Adipocyte (in vitro differentiated cells): Measurements from ENCODE around the gene ZNF324.
"Not testable (repeated sequence)": the region's sequence is repeated elsewhere in the genome, so short reads cannot be mapped to it uniquely, and the experiment has no call there.

ENCODE experiments used
- DNase-seq: peaks from one replicate; pipeline ENCODE4 v3.0.0-alpha.2; 2015; ENCODE audit warnings: low read depth
- H3K27me3 ChIP-seq: replicated peaks from 2 replicates; pipeline ENCODE4 v1.7.0; 2013; ENCODE audit warnings: mild to moderate bottlenecking, low read length, moderate library complexity; ENCODE audit not compliant: control insufficient read depth, insufficient read depth
- H3K36me3 ChIP-seq: 2 replicates; pipeline ENCODE4 v1.7.0; 2013; ENCODE audit warnings: low read length, mild to moderate bottlenecking, moderate library complexity; ENCODE audit not compliant: control insufficient read depth, insufficient read depth, severe bottlenecking
- H3K4me1 ChIP-seq: 2 replicates; pipeline ENCODE4 v1.7.0; 2013; ENCODE audit warnings: mild to moderate bottlenecking, low read length, moderate library complexity; ENCODE audit not compliant: control insufficient read depth, insufficient read depth
- H3K4me3 ChIP-seq: 2 replicates; pipeline ENCODE4 v1.7.0; 2013; ENCODE audit warnings: mild to moderate bottlenecking, low read length, moderate library complexity
- H3K9ac ChIP-seq: 2 replicates; pipeline ENCODE4 v1.7.0; 2013; ENCODE audit warnings: mild to moderate bottlenecking, low read length, moderate library complexity
- H3K9me3 ChIP-seq: 2 replicates; pipeline ENCODE4 v1.7.0; 2013; ENCODE audit warnings: mild to moderate bottlenecking, low read length, moderate library complexity; ENCODE audit not compliant: control insufficient read depth

The ZNF324 gene

GRCh38 chr19:58480831-58481230, 14.0 kb downstream of the ZNF324 start:
- peaks cover 8% of the 10 kb centered on the region for H3K36me3 ChIP-seq
- H3K9me3 ChIP-seq = no peaks in the 10 kb centered on the region
- no peak for DNase-seq
- no peak overlapping the region for H3K9ac ChIP-seq
- peaks cover 10% of the 10 kb centered on the region for H3K4me1 ChIP-seq
- no peak overlapping the region for H3K4me3 ChIP-seq
- no peaks in the 10 kb centered on the region for H3K27me3 ChIP-seq

GRCh38 chr19:58482372-58482771, 15.5 kb downstream of the ZNF324 start:
- no peak overlapping the region for H3K4me3 ChIP-seq
- H3K4me1 ChIP-seq = no peaks in the 10 kb centered on the region
- no peak for DNase-seq
- H3K9me3 ChIP-seq = no peaks in the 10 kb centered on the region
- H3K9ac ChIP-seq = no peak overlapping the region
- H3K27me3 ChIP-seq = no peaks in the 10 kb centered on the region
- peaks cover 8% of the 10 kb centered on the region for H3K36me3 ChIP-seq

GRCh38 chr19:58483776-58484175, 16.9 kb downstream of the ZNF324 start:
- Histone ChIP-seq H3K9ac (no peak overlapping the region), H3K4me3 (no peak overlapping the region), H3K36me3 (peaks cover 8% of the 10 kb centered on the region), H3K27me3 (no peaks in the 10 kb centered on the region), H3K4me1 (no peaks in the 10 kb centered on the region), H3K9me3 (no peaks in the 10 kb centered on the region)
- no peak for DNase-seq

GRCh38 chr19:58484349-58484748, 17.5 kb downstream of the ZNF324 start:
- H3K27me3 ChIP-seq, H3K9me3 ChIP-seq, H3K36me3 ChIP-seq, H3K4me3 ChIP-seq, DNase-seq, H3K9ac ChIP-seq, H3K4me1 ChIP-seq: not testable (repeated sequence)

- Histone ChIP-seq H3K9me3 (no peaks in the 10 kb centered on the region), H3K4me3 (no peak overlapping the region), H3K9ac (no peak overlapping the region), H3K36me3 (no peaks in the 10 kb centered on the region), H3K27me3 (no peaks in the 10 kb centered on the region), H3K4me1 (no peaks in the 10 kb centered on the region)
- no peak for DNase-seq
These were observed 24.5 kb downstream of the ZNF324 start for GRCh38 chr19:58491393-58491792.

- Histone ChIP-seq H3K4me3 (no peak overlapping the region), H3K36me3 (no peaks in the 10 kb centered on the region), H3K4me1 (no peaks in the 10 kb centered on the region), H3K9ac (no peak overlapping the region), H3K27me3 (no peaks in the 10 kb centered on the region), H3K9me3 (no peaks in the 10 kb centered on the region)
- DNase-seq = no peak
These were observed 25.4 kb downstream of the ZNF324 start for GRCh38 chr19:58492265-58492664.

- no peak for DNase-seq
- H3K9ac ChIP-seq = no peak overlapping the region
These were observed 30.8 kb downstream of the ZNF324 start for GRCh38 chr19:58497634-58498170.

GRCh38 chr19:58498316-58499020, 31.6 kb downstream of the ZNF324 start:
- Histone ChIP-seq H3K9me3 (no peaks in the 10 kb centered on the region), H3K4me3 (peak overlapping the region; percentile 83), H3K36me3 (no peaks in the 10 kb centered on the region), H3K27me3 (no peaks in the 10 kb centered on the region), H3K9ac (peak overlapping the region; percentile 77), H3K4me1 (peaks cover 16% of the 10 kb centered on the region)
- DNase-seq = no peak

More at GRCh38 chr19:58497634-58498170, 30.8 kb downstream of the ZNF324 start:
- Histone ChIP-seq H3K4me1 (peaks cover 16% of the 10 kb centered on the region), H3K4me3 (no peak overlapping the region), H3K36me3 (no peaks in the 10 kb centered on the region), H3K9me3 (no peaks in the 10 kb centered on the region), H3K27me3 (no peaks in the 10 kb centered on the region)

GRCh38 chr19:58499021-58499927, 32.4 kb downstream of the ZNF324 start:
- peak overlapping the region; percentile 89 for H3K9ac ChIP-seq
- H3K4me3 ChIP-seq = peak overlapping the region; percentile 91
- peaks cover 16% of the 10 kb centered on the region for H3K4me1 ChIP-seq
- H3K9me3 ChIP-seq = no peaks in the 10 kb centered on the region
- no peaks in the 10 kb centered on the region for H3K27me3 ChIP-seq
- H3K36me3 ChIP-seq = no peaks in the 10 kb centered on the region
- DNase-seq = peak; percentile 100

GRCh38 chr19:58500242-58500641, 33.4 kb downstream of the ZNF324 start:
- Histone ChIP-seq H3K9ac (peak overlapping the region; percentile 89), H3K4me1 (peaks cover 16% of the 10 kb centered on the region), H3K27me3 (no peaks in the 10 kb centered on the region), H3K9me3 (no peaks in the 10 kb centered on the region), H3K36me3 (no peaks in the 10 kb centered on the region), H3K4me3 (peak overlapping the region; percentile 91)
- DNase-seq = no peak

GRCh38 chr19:58507602-58508223, 40.8 kb downstream of the ZNF324 start:
- H3K9me3 ChIP-seq, H3K4me3 ChIP-seq, H3K4me1 ChIP-seq, H3K9ac ChIP-seq, H3K36me3 ChIP-seq, H3K27me3 ChIP-seq, DNase-seq: not testable (repeated sequence)
